GM12878 (cell line): ENCODE data around the gene SLC39A7. TPM values are rescaled to one million over a fixed set of nuclear protein-coding genes. Genes with fewer than 3 reads are reported as not detected.

ENCODE experiments used
- ATAC-seq: fragments of 200-7000 bp; cut with Tn5 transposase; 3 replicates; pipeline ENCODE4 v1.9.1; 2020; ENCODE audit warnings: mild to moderate bottlenecking, moderate library complexity
- BruUV-seq: library from RNA; stranded (reverse); fragments of 400-500 nt; replicated peaks from 2 replicates; lab custom pipeline; 2021; lab: Mats Ljungman, UMichigan
- CTCF ChIA-PET: fragments of 300-600 bp; sonication (Branson Sonifier 250); formaldehyde crosslinking; extraction: SDS; loops from one replicate; lab custom pipeline; 2021; ENCODE audit warnings: inconsistent platforms; lab: Yijun Ruan, JAX
- POLR2A ChIA-PET: fragments of 350-600 bp; formaldehyde crosslinking; extraction: SDS; loops from one replicate; lab custom pipeline; 2021; ENCODE audit warnings: inconsistent platforms; lab: Charles Lee
- RAD21 ChIA-PET: fragments of 300-600 bp; sonication (Branson Sonifier 250); formaldehyde crosslinking; loops from one replicate; lab custom pipeline; 2023; ENCODE audit warnings: antibody characterized with exemption; ENCODE audit not compliant: unreplicated experiment; lab: Charles Lee
- SMC1A ChIA-PET: fragments of 300-600 bp; sonication (Branson Sonifier 250); formaldehyde crosslinking; loops from one replicate; lab custom pipeline; 2023; ENCODE audit not compliant: unreplicated experiment, uncharacterized antibody; lab: Charles Lee
- DNase-seq: peaks from one replicate; pipeline ENCODE4 v3.0.0-alpha.2; 2011; ENCODE audit warnings: low read depth, low spot score
- FAIRE-seq: peaks from 3 replicates; lab custom pipeline; 2011; peaks lifted over from hg19 to GRCh38; lab: Jason Lieb, UNC
- H2AFZ ChIP-seq: 2 replicates; pipeline ENCODE4 v1.6.0; 2011; ENCODE audit warnings: low read depth, low read length, control low read depth; ENCODE audit not compliant: control insufficient read depth
- H3K27ac ChIP-seq: 2 replicates; pipeline ENCODE4 v1.5.1; 2011; ENCODE audit warnings: control low read depth; ENCODE audit not compliant: control insufficient read depth, insufficient read depth
- H3K27me3 ChIP-seq, 2 experiments: replicated peaks in 1 of 2; 2 replicates each; pipeline versions ENCODE4 v1.6.0 to v1.6.1; 2011; ENCODE audit warnings: low read length in 1 of 2; ENCODE audit not compliant: control insufficient read depth in 2 of 2, insufficient read depth in 2 of 2
- H3K36me3 ChIP-seq, 2 experiments: 2 replicates each; pipeline ENCODE4 v1.5.1; 2011; ENCODE audit warnings: low read length in 1 of 2; ENCODE audit not compliant: control insufficient read depth in 2 of 2, insufficient read depth in 2 of 2
- H3K4me1 ChIP-seq: 2 replicates; pipeline ENCODE4 v1.6.1; 2011; ENCODE audit warnings: mild to moderate bottlenecking, low read length, moderate library complexity, mixed read lengths; ENCODE audit not compliant: control insufficient read depth, insufficient read depth
- H3K4me2 ChIP-seq: 2 replicates; pipeline ENCODE4 v1.6.0; 2011; ENCODE audit warnings: control low read depth; ENCODE audit not compliant: control insufficient read depth, insufficient read depth
- H3K4me3 ChIP-seq: fragments of 200-600 bp; sonication (generic); 2 replicates; pipeline ENCODE4 v1.5.1; 2016
- H3K79me2 ChIP-seq: 2 replicates; pipeline ENCODE4 v1.6.0; 2011; ENCODE audit warnings: low read length; ENCODE audit not compliant: control insufficient read depth, insufficient read depth
- H3K9ac ChIP-seq: 2 replicates; pipeline ENCODE4 v1.8.0; 2011; ENCODE audit warnings: low read length, control low read depth, mixed read lengths; ENCODE audit not compliant: control insufficient read depth, insufficient read depth
- H3K9me3 ChIP-seq: replicated peaks from 3 replicates; pipeline ENCODE4 v1.5.1; 2011; ENCODE audit warnings: mild to moderate bottlenecking, low read length; ENCODE audit not compliant: control insufficient read depth, insufficient read depth
- H4K20me1 ChIP-seq: 2 replicates; pipeline ENCODE4 v1.6.0; 2011; ENCODE audit not compliant: control insufficient read depth, insufficient read depth
- BMI1 ChIP-seq: fragments of 450-650 bp; IDR thresholded peaks from 2 replicates; pipeline ENCODE4 v1.6.1; 2016; ENCODE audit warnings: mild to moderate bottlenecking, moderate library complexity, borderline replicate concordance
- CHD2 ChIP-seq: IDR thresholded peaks from 2 replicates; pipeline ENCODE4 v1.6.1; 2011; ENCODE audit warnings: low read depth, low read length, improper control_type of control experiment, borderline replicate concordance
- E2F8 ChIP-seq: fragments of 450-650 bp; IDR thresholded peaks from 2 replicates; pipeline ENCODE4 v1.6.1; 2018; ENCODE audit warnings: mild to moderate bottlenecking, low read depth, moderate library complexity; ENCODE audit not compliant: partially characterized antibody
- RB1 ChIP-seq: fragments of 450-650 bp; formaldehyde crosslinking; IDR thresholded peaks from 2 replicates; pipeline ENCODE4 v1.6.1; 2017; ENCODE audit warnings: mild to moderate bottlenecking, borderline replicate concordance
- SKIL ChIP-seq: fragments of 450-650 bp; IDR thresholded peaks from 2 replicates; pipeline ENCODE4 v1.6.1; 2017; ENCODE audit warnings: mild to moderate bottlenecking, low read depth, inconsistent platforms; ENCODE audit not compliant: poor library complexity, severe bottlenecking
- SREBF1 ChIP-seq: IDR thresholded peaks from 2 replicates; pipeline ENCODE4 v1.6.1; 2012; ENCODE audit warnings: mild to moderate bottlenecking, low read length
- STAT1 ChIP-seq: fragments of 450-650 bp; conservative IDR thresholded peaks from 2 replicates; pipeline ENCODE4 v1.6.1; 2014; ENCODE audit warnings: antibody characterized with exemption, mild to moderate bottlenecking
- STAT3 ChIP-seq: IDR thresholded peaks from 2 replicates; pipeline ENCODE4 v1.6.1; 2011; ENCODE audit warnings: low read depth, low read length, improper control_type of control experiment
- ZNF622 ChIP-seq: fragments of 450-650 bp; IDR thresholded peaks from 2 replicates; pipeline ENCODE4 v1.6.1; 2017; ENCODE audit warnings: mild to moderate bottlenecking, inconsistent platforms
- WGBS: methylation state at CpG from one replicate; pipeline ENCODE4 v1.1.6; 2016; ENCODE audit warnings: low lambda C conversion rate; ENCODE audit not compliant: insufficient replicate concordance, insufficient coverage; ENCODE audit errors: missing lambda C conversion rate; 5-methylcytosine and 5-hydroxymethylcytosine counted together
- in situ Hi-C: fragments of 300-500 bp; cut with MboI; formaldehyde crosslinking; loops from 9 replicates; pipeline ENCODE4 v1.14.3; 2018; ENCODE audit warnings: mixed read lengths
- intact Hi-C: fragments of 100-400 bp; cut with micrococcal nuclease; formaldehyde crosslinking; loops from one replicate; pipeline ENCODE4 v1.14.2; 2022; ENCODE audit not compliant: unreplicated experiment
- polyA plus RNA-seq, 11 experiments: library from polyadenylated mRNA; depleted of rRNA in 4 of 11; unstranded in 6 of 11; stranded (reverse) in 5 of 11; fragments of >200 nt; fragmentation: Nextera tagmentation in 4 of 11; fragmentation: Illumina TruSeq in 1 of 11; extraction: Ambion mirVana in 4 of 11; extraction: Trizol in 1 of 11; gene quantifications; 1 replicate in 1 of 11; 2 replicates in 10 of 11; pipeline versions ENCODE4 v1.2.1 to v1.2.3, GENCODE V29; 2011 to 2016; ENCODE audit warnings: inconsistent platforms in 2 of 11, missing spikeins in 2 of 11, low read depth in 1 of 11
- total RNA-seq, 4 experiments: library from RNA; depleted of rRNA in 3 of 4; stranded (reverse); fragments of >200 nt in 3 of 4; fragmentation: Illumina TruSeq in 1 of 4; extraction: Trizol in 1 of 4; gene quantifications; 2 replicates each; pipeline versions ENCODE4 v1.2.1 to v1.2.3, GENCODE V29; 2013 to 2021
- TF ChIP-seq, protein P1 (sequence below): fragments of 450-650 bp; IDR thresholded peaks from 2 replicates; pipeline ENCODE4 v1.6.1; 2017; ENCODE audit warnings: mild to moderate bottlenecking
- TF ChIP-seq, protein P2 (sequence below): IDR thresholded peaks from 2 replicates; pipeline ENCODE4 v1.6.1; 2011; ENCODE audit warnings: low read depth, low read length, improper control_type of control experiment, borderline replicate concordance

The SLC39A7 gene
- total and polyA plus RNA-seq, 10 of the 15 experiments (the other 5 are each of a cell fraction or from before 2014, with no cell fraction given) = 7.3 to 63.1 (median 40.6) TPM

GRCh38 chr6:33183071-33183683 is 17.5 kb upstream of the SLC39A7 start (continued):
- TF ChIP-seq E2F8 (no peak), SREBF1 (no peak), STAT1 (no peak)

DNA sequence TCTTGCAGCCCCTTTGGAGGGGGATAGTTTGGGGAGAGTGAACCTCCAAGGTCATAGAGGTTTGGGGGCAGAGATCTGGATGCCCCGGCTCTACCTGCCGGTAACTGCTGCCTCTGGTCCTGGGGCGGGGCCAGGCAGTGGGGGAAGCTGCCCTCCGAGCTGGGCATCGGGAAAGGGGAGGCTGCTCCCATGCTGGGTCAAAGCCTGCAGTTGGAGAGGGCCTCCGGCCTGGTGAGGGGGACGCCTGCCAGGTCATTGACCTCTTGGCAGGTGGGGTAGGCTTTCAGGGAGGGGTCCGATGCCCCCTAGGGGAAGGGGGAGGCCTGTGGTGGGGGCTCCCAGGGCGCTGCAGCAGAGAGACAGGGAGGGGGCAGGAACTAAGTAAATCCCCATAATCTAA is 15.5 kb upstream of the SLC39A7 start:
- FAIRE-seq = no peak
- Histone ChIP-seq H3K9ac (no peak overlapping the region), H3K9me3 (peaks cover 9% of the 10 kb centered on the region), H4K20me1 (no peaks in the 10 kb centered on the region), H3K27me3 (no peaks in the 10 kb centered on the region; a peak in 1 of 4 replicates), H3K27ac (no peak overlapping the region), H2AFZ (no peak overlapping the region), H3K79me2 (no peaks in the 10 kb centered on the region), H3K4me2 (no peak overlapping the region), H3K4me1 (peaks cover 6% of the 10 kb centered on the region), H3K4me3 (no peak overlapping the region), H3K36me3 (no peaks in the 10 kb centered on the region)
- no TSS peak for BruUV-seq
- 64% methylated on average over 6 of the region's 9 CpGs for WGBS
- POLR2A ChIA-PET = no interaction called here
- RAD21 ChIA-PET = no interaction called here
- CTCF ChIA-PET = no interaction called here
- intact Hi-C loops (no loop called here), in situ Hi-C loops (no loop called here)
- SMC1A ChIA-PET = no interaction called here
- ATAC-seq = no peak
- DNase-seq = no peak
- TF ChIP-seq ZNF622 (no peak), BMI1 (no peak), STAT3 (no peak), SKIL (no peak), CHD2 (no peak), RB1 (no peak)
- TF ChIP-seq, protein P1, sequence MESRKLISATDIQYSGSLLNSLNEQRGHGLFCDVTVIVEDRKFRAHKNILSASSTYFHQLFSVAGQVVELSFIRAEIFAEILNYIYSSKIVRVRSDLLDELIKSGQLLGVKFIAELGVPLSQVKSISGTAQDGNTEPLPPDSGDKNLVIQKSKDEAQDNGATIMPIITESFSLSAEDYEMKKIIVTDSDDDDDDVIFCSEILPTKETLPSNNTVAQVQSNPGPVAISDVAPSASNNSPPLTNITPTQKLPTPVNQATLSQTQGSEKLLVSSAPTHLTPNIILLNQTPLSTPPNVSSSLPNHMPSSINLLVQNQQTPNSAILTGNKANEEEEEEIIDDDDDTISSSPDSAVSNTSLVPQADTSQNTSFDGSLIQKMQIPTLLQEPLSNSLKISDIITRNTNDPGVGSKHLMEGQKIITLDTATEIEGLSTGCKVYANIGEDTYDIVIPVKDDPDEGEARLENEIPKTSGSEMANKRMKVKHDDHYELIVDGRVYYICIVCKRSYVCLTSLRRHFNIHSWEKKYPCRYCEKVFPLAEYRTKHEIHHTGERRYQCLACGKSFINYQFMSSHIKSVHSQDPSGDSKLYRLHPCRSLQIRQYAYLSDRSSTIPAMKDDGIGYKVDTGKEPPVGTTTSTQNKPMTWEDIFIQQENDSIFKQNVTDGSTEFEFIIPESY = no peak
- TF ChIP-seq, protein P2, sequence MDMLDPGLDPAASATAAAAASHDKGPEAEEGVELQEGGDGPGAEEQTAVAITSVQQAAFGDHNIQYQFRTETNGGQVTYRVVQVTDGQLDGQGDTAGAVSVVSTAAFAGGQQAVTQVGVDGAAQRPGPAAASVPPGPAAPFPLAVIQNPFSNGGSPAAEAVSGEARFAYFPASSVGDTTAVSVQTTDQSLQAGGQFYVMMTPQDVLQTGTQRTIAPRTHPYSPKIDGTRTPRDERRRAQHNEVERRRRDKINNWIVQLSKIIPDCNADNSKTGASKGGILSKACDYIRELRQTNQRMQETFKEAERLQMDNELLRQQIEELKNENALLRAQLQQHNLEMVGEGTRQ = no peak
